Retina (tissue), 1 donor: Measurements from ENCODE around the gene HOXA11.

ENCODE experiments used
- DNase-seq: peaks from one replicate; pipeline ENCODE4 v3.0.0-alpha.2; 2016

The HOXA11 gene

GRCh38 chr7:27192546-27193334 is 7.7 kb upstream of the HOXA11 start:
- peak; percentile 53 for DNase-seq

GRCh38 chr7:27191833-27192545 is 7.0 kb upstream of the HOXA11 start:
- DNase-seq: peak; percentile 66

GRCh38 chr7:27191161-27191731 is 6.2 kb upstream of the HOXA11 start:
- no peak for DNase-seq

GRCh38 chr7:27189997-27190748 is 5.1 kb upstream of the HOXA11 start:
- DNase-seq: no peak

DNA sequence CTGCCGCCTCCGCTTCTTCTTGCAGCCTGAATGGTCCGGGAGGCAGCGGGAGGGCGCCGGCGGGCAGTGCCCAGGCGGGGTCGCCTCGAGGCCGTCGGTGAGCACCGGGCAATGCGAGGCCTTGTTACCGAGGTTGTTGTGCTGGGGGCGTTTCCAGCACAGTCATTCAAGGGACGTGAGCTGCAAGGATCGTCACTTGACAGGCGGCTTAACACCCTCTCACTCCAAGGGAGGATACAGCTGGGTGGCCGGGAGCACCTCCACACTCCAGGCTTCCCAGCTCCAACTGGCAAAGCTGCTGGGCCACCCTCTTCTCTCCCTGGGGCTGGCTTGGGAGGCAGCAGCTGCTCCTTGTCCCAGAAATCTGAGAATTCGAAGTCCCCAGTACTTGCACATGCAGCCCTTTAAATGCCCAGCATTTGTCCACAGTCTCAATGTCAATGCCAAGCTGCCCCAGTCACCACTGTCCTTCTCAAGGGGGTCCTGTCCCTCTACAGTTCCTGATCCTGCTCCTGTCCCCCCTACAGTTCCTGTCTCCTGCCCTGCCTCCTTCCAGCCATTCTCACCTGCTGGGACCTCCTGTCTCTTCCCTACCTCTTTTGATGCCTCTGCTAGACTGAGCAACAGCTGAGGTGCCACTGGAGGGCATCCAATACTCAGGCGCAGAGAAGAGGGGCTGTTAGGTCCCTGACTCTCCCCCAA is 4.4 kb upstream of the HOXA11 start:
- DNase-seq: peak; percentile 66

DNA sequence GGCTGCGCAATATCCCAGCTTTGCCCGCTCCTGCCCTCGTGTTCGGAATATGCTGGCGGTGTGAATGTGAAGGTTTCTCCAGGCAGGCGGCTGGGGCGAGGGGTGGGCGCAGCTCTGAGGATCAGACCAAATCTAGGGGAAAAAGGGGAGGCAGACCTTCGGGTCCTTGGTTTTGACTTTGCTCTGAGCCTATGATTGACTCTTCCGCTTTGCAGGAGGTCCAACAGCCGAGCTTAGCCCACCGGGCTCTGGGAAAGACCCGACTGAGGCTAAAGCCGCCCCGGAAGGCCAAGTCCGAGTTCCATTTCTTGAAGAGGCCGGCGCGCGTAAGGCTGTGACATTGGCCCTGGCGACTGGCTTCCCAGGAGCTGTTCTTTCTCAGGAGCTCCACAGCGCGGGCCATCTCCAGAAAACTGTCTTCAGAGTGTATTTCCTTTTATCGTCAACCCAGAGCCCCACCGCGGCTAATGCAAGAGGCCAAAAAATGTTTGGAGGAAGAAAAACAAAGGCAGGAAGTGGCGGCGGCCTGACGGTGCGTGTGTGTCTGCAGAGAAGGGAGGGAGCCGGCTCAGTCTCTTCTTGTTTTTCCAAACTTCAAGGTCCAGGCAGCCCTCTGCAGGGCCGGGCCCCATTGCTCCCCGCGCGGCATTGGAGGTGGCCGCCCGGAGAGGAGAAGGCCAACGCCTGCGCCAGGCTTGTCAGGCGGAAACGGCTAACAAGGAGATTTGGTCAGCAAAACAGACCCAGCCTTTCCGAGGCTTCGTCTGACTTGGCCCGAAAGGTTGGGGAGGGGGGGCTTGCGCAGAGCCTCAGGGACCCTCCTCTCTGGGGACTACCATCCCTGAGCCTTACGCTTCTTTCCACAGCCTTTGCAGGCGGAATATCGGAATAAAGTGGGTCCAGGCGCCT is 3.6 kb upstream of the HOXA11 start:
- peak; percentile 66 for DNase-seq

DNA sequence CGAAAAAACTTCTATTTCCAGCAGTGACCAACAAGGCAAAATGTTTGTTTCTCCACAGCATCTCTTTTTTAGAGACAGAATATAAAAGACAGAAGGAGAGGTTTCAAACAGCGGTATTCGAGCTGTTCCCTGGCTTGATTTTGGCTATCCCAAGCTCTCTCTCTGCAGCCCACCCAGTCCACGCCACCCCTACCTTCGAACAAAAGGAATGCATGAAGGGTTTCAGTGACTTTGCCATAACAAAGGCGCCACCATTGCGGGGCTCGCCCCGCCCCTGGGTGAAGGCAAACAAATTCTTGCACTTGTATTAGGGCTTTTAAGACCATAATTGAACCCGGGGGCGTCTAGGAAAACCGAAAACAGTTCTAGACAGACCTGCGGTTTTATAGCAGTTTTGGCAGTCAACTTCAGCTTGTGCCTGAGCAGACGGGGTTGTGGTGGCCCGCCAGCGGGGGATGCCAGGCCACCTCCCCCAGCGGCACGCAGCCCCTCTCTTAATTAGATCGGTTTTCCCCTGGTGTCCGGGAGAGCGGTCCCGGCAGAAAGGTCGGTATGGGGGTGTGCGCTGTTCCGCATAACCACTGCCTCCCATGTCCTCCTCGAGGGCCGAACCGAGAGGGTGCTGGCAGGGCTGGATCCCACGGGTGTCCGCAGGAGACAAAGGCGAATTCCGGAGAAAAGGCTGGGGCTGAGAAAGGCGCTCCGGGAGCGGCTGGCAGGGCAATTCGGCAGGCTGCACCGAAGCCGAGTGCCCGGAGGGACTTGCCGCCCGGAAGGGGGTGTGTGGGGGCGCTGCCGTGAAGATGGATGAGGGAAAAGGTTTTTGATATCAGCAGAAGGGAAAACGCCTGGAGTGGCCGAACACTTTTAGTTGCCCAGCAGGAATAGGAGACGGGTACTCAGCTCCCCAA is 2.7 kb upstream of the HOXA11 start:
- DNase-seq: peak; percentile 64

DNA sequence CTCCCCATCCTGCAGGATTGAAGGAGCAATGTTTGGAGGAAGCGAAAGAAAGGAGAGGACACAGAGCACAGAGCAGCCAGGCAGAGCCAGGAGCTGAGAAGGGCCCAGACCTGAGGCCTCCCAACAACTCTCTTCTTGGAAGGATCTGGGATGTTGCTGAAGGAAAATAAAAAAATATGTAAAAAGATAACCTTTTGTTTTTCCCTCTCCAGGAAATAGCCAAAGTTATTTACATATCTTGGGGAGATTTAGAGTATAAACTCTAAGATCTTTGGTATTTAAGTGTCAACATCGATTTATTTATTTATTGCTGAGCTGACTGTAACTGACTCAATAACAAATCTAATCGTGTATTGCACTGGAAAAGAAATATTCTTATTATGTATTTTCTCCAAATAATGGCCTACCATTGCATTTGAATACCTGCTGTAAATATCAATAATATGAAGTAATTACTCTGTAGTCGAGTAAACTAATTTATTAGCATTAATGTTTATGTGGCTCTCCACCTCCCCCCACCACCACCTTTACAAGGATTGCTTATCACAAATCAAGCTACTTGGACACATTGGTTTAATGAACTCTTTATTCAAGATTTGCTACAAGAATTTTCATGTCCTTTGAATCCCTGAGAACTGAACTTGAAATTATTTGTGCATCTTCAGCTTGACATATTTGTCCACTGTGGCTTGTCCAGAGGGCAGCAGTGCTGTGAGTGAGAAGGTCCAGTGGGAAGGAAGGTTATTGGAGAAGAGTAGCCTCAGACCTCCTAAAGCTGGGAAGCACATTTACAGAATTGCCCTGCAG is 1.8 kb upstream of the HOXA11 start:
- DNase-seq: peak; percentile 43

DNA sequence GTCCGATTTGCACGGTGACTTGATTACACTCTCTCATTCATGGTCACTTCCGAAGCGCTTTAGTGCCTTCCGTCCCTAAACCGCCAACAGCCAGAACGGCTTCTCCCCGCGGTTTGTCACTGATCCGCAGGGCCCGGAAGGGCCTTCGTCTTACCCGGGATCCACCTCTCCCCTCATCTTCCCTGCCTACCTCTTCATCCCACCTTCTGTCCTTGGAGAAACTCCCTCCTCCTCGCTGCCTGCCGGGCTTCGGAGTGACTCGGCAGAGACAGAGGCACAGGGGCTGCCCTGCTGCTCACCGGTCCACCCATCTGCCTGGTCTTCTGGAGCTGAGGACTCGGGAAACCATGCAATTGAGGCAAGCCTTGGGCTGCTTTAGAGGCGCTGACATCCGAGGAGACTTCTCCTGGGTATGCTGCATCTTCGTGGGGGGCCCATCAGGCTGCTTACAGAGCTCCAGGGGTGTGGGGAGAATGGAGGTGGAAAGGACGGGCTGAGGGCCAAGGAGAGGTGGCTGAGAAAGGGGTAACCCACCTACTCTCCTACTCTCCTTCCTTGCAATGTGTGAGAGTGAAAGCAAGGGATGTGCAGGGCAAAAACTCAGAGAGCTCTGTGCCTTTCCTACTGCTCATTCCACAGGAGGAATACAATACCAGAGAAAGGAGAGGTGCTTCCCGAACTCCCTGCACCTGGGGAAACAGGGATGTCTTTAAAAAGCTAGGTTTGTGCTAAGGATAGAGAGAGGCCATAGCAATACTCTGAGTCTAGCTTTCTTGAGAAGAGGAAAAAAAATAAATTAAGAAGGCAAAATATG is 1.0 kb upstream of the HOXA11 start:
- DNase-seq: peak; percentile 62

- peak; percentile 68 for DNase-seq
These were observed 557 bp downstream of the HOXA11 start for GRCh38 chr7:27184337-27185012.

- DNase-seq: peak; percentile 76
These were observed 1.2 kb downstream of the HOXA11 start for GRCh38 chr7:27183682-27184336.

GRCh38 chr7:27182861-27183681 is 2.0 kb downstream of the HOXA11 start:
- peak; percentile 53 for DNase-seq

DNA sequence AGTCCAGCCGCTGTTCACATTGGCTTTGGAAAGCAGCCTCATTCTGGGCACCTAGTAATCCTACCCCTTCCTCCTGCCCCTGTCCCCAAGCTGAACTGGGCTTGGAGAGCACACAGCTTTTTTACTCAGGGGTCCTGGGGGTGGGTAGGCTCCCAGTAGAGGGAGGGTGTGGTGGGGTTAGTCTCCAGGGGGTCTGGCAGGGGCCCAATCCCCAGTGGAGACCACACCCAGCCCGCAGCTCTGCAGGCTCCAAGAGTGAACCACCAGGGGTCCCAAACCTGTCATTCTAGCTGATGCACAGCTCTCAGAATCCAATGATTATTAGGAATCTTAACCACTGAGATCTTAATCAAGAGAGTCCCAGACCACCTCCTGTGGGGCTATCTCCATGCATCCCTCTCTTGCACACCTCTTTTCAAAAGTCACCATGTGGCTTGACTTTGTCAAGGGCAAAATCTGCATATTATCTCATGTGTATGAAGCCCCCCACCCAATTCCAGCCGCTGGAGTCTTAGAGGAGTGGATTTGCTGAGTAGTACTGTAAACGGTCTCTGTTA is 2.7 kb downstream of the HOXA11 start:
- no peak for DNase-seq

DNA sequence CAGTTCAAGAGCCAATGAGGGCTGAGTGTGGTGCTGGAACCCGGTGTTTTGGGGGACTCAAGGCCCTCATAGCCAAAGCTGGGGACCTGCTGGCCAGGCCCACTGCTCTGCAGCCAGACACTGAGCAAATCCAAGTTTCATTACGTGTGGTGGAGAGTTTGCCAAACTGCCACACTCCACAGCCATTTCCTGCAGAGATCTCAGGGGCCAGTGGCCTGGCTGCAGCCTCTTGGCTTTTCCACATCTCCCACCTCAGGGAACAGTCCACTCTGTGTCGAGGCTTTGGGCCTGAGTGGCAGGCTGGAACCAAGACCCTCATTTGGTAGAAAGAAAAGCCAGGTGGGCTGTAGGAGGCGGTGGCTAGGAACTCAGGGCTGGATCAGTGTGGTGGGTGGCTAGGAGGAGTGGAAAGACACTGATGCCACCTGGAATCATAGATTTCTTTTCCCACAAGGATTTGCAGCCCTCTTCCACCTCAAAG is 3.2 kb downstream of the HOXA11 start:
- no peak for DNase-seq

GRCh38 chr7:27180431-27181420 is 4.3 kb downstream of the HOXA11 start:
- DNase-seq: no peak
